IMR-90 (cell line): Measurements from ENCODE around the gene DMD. TPM values are rescaled to one million over a fixed set of nuclear protein-coding genes. Genes with fewer than 3 reads are reported as not detected.

Experiments used
- ATAC-seq: fragments of 200-7000 bp; cut with Tn5 transposase; 2 replicates; pipeline ENCODE4 v1.9.1; 2020; ENCODE audit warnings: low read depth, mild to moderate bottlenecking, moderate library complexity
- BruUV-seq: library from RNA; stranded (reverse); fragments of 400-500 nt; replicated peaks from 2 replicates; lab custom pipeline; 2021; lab: Mats Ljungman, UMichigan
- CTCF ChIA-PET: fragments of 300-600 bp; formaldehyde crosslinking; extraction: SDS; loops from one replicate; lab custom pipeline; 2021; ENCODE audit warnings: antibody characterized with exemption; lab: Yijun Ruan, JAX
- POLR2A ChIA-PET: fragments of 300-600 bp; sonication (Branson Sonifier 250); formaldehyde crosslinking; loops from one replicate; lab custom pipeline; 2022; ENCODE audit warnings: antibody characterized with exemption; ENCODE audit not compliant: unreplicated experiment; lab: Charles Lee
- DNase-seq: peaks from one replicate; pipeline ENCODE4 v3.0.0; 2013
- H2AFZ ChIP-seq: replicated peaks from 2 replicates; pipeline ENCODE3; 2013; ENCODE audit warnings: low read length, mild to moderate bottlenecking; ENCODE audit not compliant: poor library complexity
- H2AK5ac ChIP-seq: 2 replicates; pipeline ENCODE4 v1.6.1; 2013; ENCODE audit warnings: low read depth, low read length, inconsistent platforms
- H2AK9ac ChIP-seq: replicated peaks from 2 replicates; pipeline ENCODE3; 2013; ENCODE audit warnings: mild to moderate bottlenecking, low read depth, low read length, moderate library complexity; ENCODE audit not compliant: poor library complexity
- H2BK120ac ChIP-seq: 2 replicates; pipeline ENCODE4 v1.6.1; 2013; ENCODE audit warnings: low read depth, low read length, inconsistent platforms
- H2BK15ac ChIP-seq: 3 replicates; pipeline ENCODE4 v1.6.1; 2013; ENCODE audit warnings: low read depth, low read length, inconsistent platforms
- H2BK20ac ChIP-seq: 2 replicates; pipeline ENCODE4 v1.6.1; 2013; ENCODE audit warnings: low read depth, mild to moderate bottlenecking, inconsistent platforms, low read length, moderate library complexity
- H2BK5ac ChIP-seq: 2 replicates; pipeline ENCODE4 v1.6.1; 2013; ENCODE audit warnings: mild to moderate bottlenecking, low read depth, low read length, inconsistent platforms; ENCODE audit not compliant: poor library complexity, severe bottlenecking
- H3K14ac ChIP-seq: replicated peaks from 2 replicates; pipeline ENCODE4 v1.6.1; 2013; ENCODE audit warnings: low read depth, low read length, inconsistent platforms
- H3K18ac ChIP-seq: 2 replicates; pipeline ENCODE4 v1.6.1; 2013; ENCODE audit warnings: low read depth, low read length, control low read depth
- H3K23ac ChIP-seq: 2 replicates; pipeline ENCODE4 v1.6.1; 2013; ENCODE audit warnings: low read depth, low read length, inconsistent platforms
- H3K27ac ChIP-seq: 2 replicates; pipeline ENCODE4 v1.5.1; 2013; ENCODE audit warnings: mild to moderate bottlenecking, control low read depth, low read length; ENCODE audit not compliant: insufficient read depth
- H3K27me3 ChIP-seq: 2 replicates; pipeline ENCODE4 v1.6.1; 2013; ENCODE audit warnings: low read length; ENCODE audit not compliant: control insufficient read depth, insufficient read depth
- H3K36me3 ChIP-seq: 2 replicates; pipeline ENCODE4 v1.6.1; 2013; ENCODE audit warnings: low read length, mixed read lengths; ENCODE audit not compliant: control insufficient read depth, insufficient read depth
- H3K4ac ChIP-seq: 2 replicates; pipeline ENCODE4 v1.6.1; 2013; ENCODE audit warnings: low read depth, low read length, inconsistent platforms
- H3K4me1 ChIP-seq: 2 replicates; pipeline ENCODE4 v1.6.1; 2013; ENCODE audit warnings: low read length, mixed read lengths; ENCODE audit not compliant: control insufficient read depth, insufficient read depth
- H3K4me2 ChIP-seq: 2 replicates; pipeline ENCODE4 v1.6.1; 2013; ENCODE audit warnings: low read depth, mild to moderate bottlenecking, control low read depth, low read length, moderate library complexity
- H3K4me3 ChIP-seq: 2 replicates; pipeline ENCODE4 v1.5.1; 2013; ENCODE audit warnings: low read depth, mild to moderate bottlenecking, control low read depth, low read length, moderate library complexity; ENCODE audit not compliant: insufficient read depth
- H3K56ac ChIP-seq: 2 replicates; pipeline ENCODE4 v1.6.1; 2013; ENCODE audit warnings: low read length, inconsistent platforms; ENCODE audit not compliant: insufficient read depth; ENCODE audit errors: extremely low read depth
- H3K79me1 ChIP-seq, 2 experiments: 2 replicates each; pipeline ENCODE4 v1.6.1; 2013; ENCODE audit warnings: low read length in 2 of 2, inconsistent platforms in 1 of 2, low read depth in 1 of 2
- H3K9ac ChIP-seq: 2 replicates; pipeline ENCODE4 v1.6.1; 2013; ENCODE audit warnings: low read depth, low read length, control low read depth
- H3K9me1 ChIP-seq: 2 replicates; pipeline ENCODE4 v1.6.1; 2013; ENCODE audit warnings: low read length, inconsistent platforms; ENCODE audit not compliant: insufficient read depth
- H3K9me3 ChIP-seq: 2 replicates; pipeline ENCODE4 v1.6.1; 2013; ENCODE audit warnings: low read length; ENCODE audit not compliant: control insufficient read depth, insufficient read depth
- H4K20me1 ChIP-seq: 2 replicates; pipeline ENCODE4 v1.6.1; 2013; ENCODE audit warnings: low read length, inconsistent platforms; ENCODE audit not compliant: insufficient read depth
- H4K5ac ChIP-seq: 2 replicates; pipeline ENCODE4 v1.6.1; 2013; ENCODE audit warnings: mild to moderate bottlenecking, low read depth, low read length, control low read depth
- H4K8ac ChIP-seq, 2 experiments: 2 replicates each; pipeline ENCODE4 v1.6.1; 2013; ENCODE audit warnings: low read depth in 2 of 2, low read length in 2 of 2, control low read depth in 1 of 2, inconsistent platforms in 1 of 2
- H4K91ac ChIP-seq: 2 replicates; pipeline ENCODE4 v1.6.1; 2013; ENCODE audit warnings: low read depth, low read length, inconsistent platforms; ENCODE audit not compliant: insufficient read depth
- BHLHE40 ChIP-seq: fragments of 150-350 bp; IDR thresholded peaks from 2 replicates; pipeline ENCODE4 v1.6.1; 2016; ENCODE audit warnings: mild to moderate bottlenecking, low read depth, low read length
- CEBPB ChIP-seq: IDR thresholded peaks from 2 replicates; pipeline ENCODE4 v1.6.1; 2012; ENCODE audit warnings: low read depth, low read length, improper control_type of control experiment
- CHD1 ChIP-seq: IDR thresholded peaks from 2 replicates; pipeline ENCODE4 v1.6.1; 2012; ENCODE audit warnings: low read depth, low read length, improper control_type of control experiment
- FOS ChIP-seq: fragments of 150-350 bp; IDR thresholded peaks from 2 replicates; pipeline ENCODE4 v1.6.1; 2016; ENCODE audit warnings: low read depth, low read length
- MAFK ChIP-seq: IDR thresholded peaks from 2 replicates; pipeline ENCODE4 v1.6.1; 2012; ENCODE audit warnings: low read depth, low read length, improper control_type of control experiment
- MAZ ChIP-seq: IDR thresholded peaks from 2 replicates; pipeline ENCODE4 v1.6.1; 2012; ENCODE audit warnings: low read depth, mild to moderate bottlenecking, low read length, improper control_type of control experiment, moderate library complexity, borderline replicate concordance
- MXI1 ChIP-seq: IDR thresholded peaks from 2 replicates; pipeline ENCODE4 v1.6.1; 2012; ENCODE audit warnings: low read depth, mild to moderate bottlenecking, low read length, moderate library complexity, borderline replicate concordance
- NFE2L2 ChIP-seq: fragments of 150-350 bp; IDR thresholded peaks from 2 replicates; pipeline ENCODE4 v1.6.1; 2016; ENCODE audit warnings: low read depth, mild to moderate bottlenecking, low read length
- POLR2A ChIP-seq: IDR thresholded peaks from 2 replicates; pipeline ENCODE4 v1.6.1; 2012; ENCODE audit warnings: mild to moderate bottlenecking, low read depth, low read length
- RAD21 ChIP-seq: IDR thresholded peaks from 2 replicates; pipeline ENCODE4 v1.6.1; 2012; ENCODE audit warnings: low read length, improper control_type of control experiment
- RCOR1 ChIP-seq: IDR thresholded peaks from 2 replicates; pipeline ENCODE4 v1.6.1; 2012; ENCODE audit warnings: mild to moderate bottlenecking, low read length, improper control_type of control experiment; ENCODE audit not compliant: insufficient replicate concordance
- RFX5 ChIP-seq: IDR thresholded peaks from 2 replicates; pipeline ENCODE4 v1.8.0; 2012; ENCODE audit warnings: low read depth, mild to moderate bottlenecking, low read length, moderate library complexity
- SMC3 ChIP-seq: fragments of 150-350 bp; IDR thresholded peaks from 2 replicates; pipeline ENCODE4 v1.6.1; 2016; ENCODE audit warnings: low read depth, mild to moderate bottlenecking, antibody characterized with exemption, low read length, moderate library complexity
- WGBS, 2 experiments: methylation state at CpG; one replicate each; pipeline versions ENCODE4 v1.1.5 to v1.1.7; 2013; ENCODE audit warnings: missing lambda C conversion rate in 2 of 2; ENCODE audit not compliant: insufficient read length in 1 of 2; ENCODE audit errors: extremely low coverage in 2 of 2; 5-methylcytosine and 5-hydroxymethylcytosine counted together
- dilution Hi-C: fragments of 300-500 bp; cut with HindIII; formaldehyde crosslinking; loops from one replicate; pipeline ENCODE4 v1.14.3; 2018; ENCODE audit warnings: low sequenced_read_pairs; ENCODE audit not compliant: unreplicated experiment
- in situ Hi-C: fragments of 300-500 bp; cut with MboI; formaldehyde crosslinking; loops from 3 replicates; pipeline ENCODE4 v1.14.3; 2019; ENCODE audit warnings: low sequenced_read_pairs, inconsistent platforms, mixed read lengths
- intact Hi-C: fragments of 100-400 bp; cut with micrococcal nuclease; formaldehyde crosslinking; loops from 2 replicates; pipeline ENCODE4 v1.10.0; 2022
- polyA plus RNA-seq, 3 experiments: library from polyadenylated mRNA; depleted of rRNA; stranded (reverse); fragments of >200 nt; gene quantifications; 2 replicates each; pipeline ENCODE4 v1.2.3, GENCODE V29; 2012; ENCODE audit warnings: low replicate concordance in 1 of 3
- total RNA-seq: library from RNA; depleted of rRNA; stranded (reverse); fragments of >200 nt; gene quantifications from 2 replicates; pipeline ENCODE4 v1.2.3, GENCODE V29; 2012
- TF ChIP-seq, protein P1 (sequence below): fragments of 150-350 bp; IDR thresholded peaks from 2 replicates; pipeline ENCODE4 v1.6.1; 2016; ENCODE audit warnings: low read depth, mild to moderate bottlenecking, low read length, moderate library complexity, borderline replicate concordance
- TF ChIP-seq, protein P2 (sequence below): fragments of 150-350 bp; IDR thresholded peaks from 2 replicates; pipeline ENCODE4 v1.6.1; 2017; ENCODE audit warnings: mild to moderate bottlenecking, antibody characterized with exemption, low read length, low read depth
- TF ChIP-seq, protein P3 (sequence below): conservative IDR thresholded peaks from 2 replicates; pipeline ENCODE4 v1.5.1; 2012; ENCODE audit warnings: mild to moderate bottlenecking, low read depth, low read length, improper control_type of control experiment

Gene DMD
- total and polyA plus RNA-seq, 2 of the 4 experiments (the other 2 are of a cell fraction), result 6.6 to 11.8 TPM

DNA sequence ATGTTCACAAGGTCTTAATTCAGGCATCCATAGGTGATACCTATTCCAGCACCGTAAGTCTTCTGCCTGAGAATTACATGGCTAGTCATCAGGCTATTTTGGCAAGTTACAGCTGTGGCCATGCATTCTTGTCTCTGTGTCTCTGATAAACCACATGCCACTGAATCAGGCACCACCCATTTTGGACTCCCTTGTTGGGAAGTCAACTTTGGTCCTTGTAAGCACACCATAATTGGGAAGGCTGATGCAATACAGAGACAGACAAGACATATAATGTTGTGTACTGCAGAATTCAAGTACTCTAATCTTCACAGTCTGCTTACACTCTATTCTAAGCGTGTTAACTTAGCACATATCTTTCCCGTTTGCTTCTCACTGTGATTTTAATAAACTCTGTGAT is 1655.8 kb downstream of the DMD start:
- H3K4me2 ChIP-seq, result no peak overlapping the region
- H3K18ac ChIP-seq, result no peak overlapping the region
- no peak overlapping the region for H3K27ac ChIP-seq
- no peak overlapping the region for H3K56ac ChIP-seq
- TF ChIP-seq SMC3 (no peak), MAFK (no peak), MXI1 (no peak), POLR2A (no peak), MAZ (no peak), RCOR1 (no peak), RFX5 (no peak), NFE2L2 (no peak), RAD21 (no peak), CHD1 (no peak), BHLHE40 (no peak), CEBPB (no peak), FOS (no peak)
- TF ChIP-seq, protein P1, sequence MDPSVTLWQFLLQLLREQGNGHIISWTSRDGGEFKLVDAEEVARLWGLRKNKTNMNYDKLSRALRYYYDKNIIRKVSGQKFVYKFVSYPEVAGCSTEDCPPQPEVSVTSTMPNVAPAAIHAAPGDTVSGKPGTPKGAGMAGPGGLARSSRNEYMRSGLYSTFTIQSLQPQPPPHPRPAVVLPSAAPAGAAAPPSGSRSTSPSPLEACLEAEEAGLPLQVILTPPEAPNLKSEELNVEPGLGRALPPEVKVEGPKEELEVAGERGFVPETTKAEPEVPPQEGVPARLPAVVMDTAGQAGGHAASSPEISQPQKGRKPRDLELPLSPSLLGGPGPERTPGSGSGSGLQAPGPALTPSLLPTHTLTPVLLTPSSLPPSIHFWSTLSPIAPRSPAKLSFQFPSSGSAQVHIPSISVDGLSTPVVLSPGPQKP, result no peak
- TF ChIP-seq, protein P2, sequence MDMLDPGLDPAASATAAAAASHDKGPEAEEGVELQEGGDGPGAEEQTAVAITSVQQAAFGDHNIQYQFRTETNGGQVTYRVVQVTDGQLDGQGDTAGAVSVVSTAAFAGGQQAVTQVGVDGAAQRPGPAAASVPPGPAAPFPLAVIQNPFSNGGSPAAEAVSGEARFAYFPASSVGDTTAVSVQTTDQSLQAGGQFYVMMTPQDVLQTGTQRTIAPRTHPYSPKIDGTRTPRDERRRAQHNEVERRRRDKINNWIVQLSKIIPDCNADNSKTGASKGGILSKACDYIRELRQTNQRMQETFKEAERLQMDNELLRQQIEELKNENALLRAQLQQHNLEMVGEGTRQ, result no peak
- TF ChIP-seq, protein P3, sequence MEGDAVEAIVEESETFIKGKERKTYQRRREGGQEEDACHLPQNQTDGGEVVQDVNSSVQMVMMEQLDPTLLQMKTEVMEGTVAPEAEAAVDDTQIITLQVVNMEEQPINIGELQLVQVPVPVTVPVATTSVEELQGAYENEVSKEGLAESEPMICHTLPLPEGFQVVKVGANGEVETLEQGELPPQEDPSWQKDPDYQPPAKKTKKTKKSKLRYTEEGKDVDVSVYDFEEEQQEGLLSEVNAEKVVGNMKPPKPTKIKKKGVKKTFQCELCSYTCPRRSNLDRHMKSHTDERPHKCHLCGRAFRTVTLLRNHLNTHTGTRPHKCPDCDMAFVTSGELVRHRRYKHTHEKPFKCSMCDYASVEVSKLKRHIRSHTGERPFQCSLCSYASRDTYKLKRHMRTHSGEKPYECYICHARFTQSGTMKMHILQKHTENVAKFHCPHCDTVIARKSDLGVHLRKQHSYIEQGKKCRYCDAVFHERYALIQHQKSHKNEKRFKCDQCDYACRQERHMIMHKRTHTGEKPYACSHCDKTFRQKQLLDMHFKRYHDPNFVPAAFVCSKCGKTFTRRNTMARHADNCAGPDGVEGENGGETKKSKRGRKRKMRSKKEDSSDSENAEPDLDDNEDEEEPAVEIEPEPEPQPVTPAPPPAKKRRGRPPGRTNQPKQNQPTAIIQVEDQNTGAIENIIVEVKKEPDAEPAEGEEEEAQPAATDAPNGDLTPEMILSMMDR, result no peak
- no peak overlapping the region for H3K9ac ChIP-seq
- CTCF ChIA-PET, result no interaction called here
- dilution Hi-C loops, result no loop called here
- ATAC-seq, result no peak
- in situ Hi-C loops, result no loop called here
- H3K79me1 ChIP-seq, result no peaks in the 10 kb centered on the region
- no peak overlapping the region for H2BK20ac ChIP-seq
- no peak overlapping the region for H2AK5ac ChIP-seq
- no peak overlapping the region for H4K5ac ChIP-seq
- H3K27me3 ChIP-seq, result no peaks in the 10 kb centered on the region
- no peak overlapping the region for H2AFZ ChIP-seq
- no peak overlapping the region for H3K14ac ChIP-seq
- H3K4me1 ChIP-seq, result no peaks in the 10 kb centered on the region
- no peaks in the 10 kb centered on the region for H3K9me1 ChIP-seq
- H4K8ac ChIP-seq, result no peak overlapping the region
- H4K91ac ChIP-seq, result no peak overlapping the region
- H4K20me1 ChIP-seq, result no peaks in the 10 kb centered on the region
- H3K4me3 ChIP-seq, result no peak overlapping the region
- DNase-seq, result peak; percentile 6
- no peak overlapping the region for H2BK5ac ChIP-seq
- H3K23ac ChIP-seq, result no peak overlapping the region
- H3K36me3 ChIP-seq, result no peaks in the 10 kb centered on the region
- no peak overlapping the region for H2BK120ac ChIP-seq
- intact Hi-C loops, result loop anchor here (10.0 kb wide), 1 partner anchor 341 kb away; no protein-coding TSS in a partner anchor
- no CpG with 5 or more reads among the region's 3 CpGs for WGBS, 2 experiments
- BruUV-seq, result no TSS peak
- POLR2A ChIA-PET, result no interaction called here
- no peaks in the 10 kb centered on the region for H3K9me3 ChIP-seq
- no peak overlapping the region for H2AK9ac ChIP-seq
- H2BK15ac ChIP-seq, result no peak overlapping the region
- H3K4ac ChIP-seq, result no peak overlapping the region
